ENCODE results near the gene SRSF9. TPM values are rescaled to one million over a fixed set of nuclear protein-coding genes. Genes with fewer than 3 reads are reported as not detected.

Gene SRSF9
- total and polyA plus RNA-seq, 9 donors = 71.6 to 123 (median 102) TPM

DNA sequence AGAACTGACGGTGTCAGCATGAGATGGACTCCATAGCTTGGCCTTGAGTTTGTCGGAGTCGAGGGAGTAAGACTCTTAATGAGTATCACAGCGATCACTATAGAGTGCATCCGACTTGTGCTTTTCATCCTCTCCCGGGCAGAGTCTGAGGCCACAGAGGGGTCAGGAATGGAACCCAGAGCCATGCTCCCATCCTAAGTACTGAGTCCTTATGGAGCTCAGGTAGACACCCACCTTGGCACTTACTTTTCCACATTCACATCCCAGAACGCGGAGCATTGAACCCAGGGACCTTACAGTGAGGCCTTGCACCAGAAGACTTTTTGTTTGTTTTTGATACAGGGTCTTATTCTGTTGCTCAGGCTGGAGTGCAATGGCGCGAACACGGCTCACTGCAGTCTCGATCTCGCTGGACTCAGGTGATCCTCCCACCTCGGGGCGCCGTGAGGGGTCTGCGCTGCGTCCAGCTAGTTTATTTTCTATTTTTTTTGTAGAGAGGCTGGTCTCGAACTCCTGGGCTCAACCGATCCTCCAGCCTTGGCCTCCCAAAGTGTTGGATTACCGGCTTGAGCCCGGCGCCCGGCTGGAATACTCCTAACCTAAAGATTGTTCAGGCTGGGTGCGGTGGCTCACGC is 719 bp upstream of the SRSF9 start:
- WGBS (ENCODE audit: insufficient coverage) = 53% methylated on average over 15 of the region's 26 CpGs
- H3K36me3 ChIP-seq (ENCODE audit: control insufficient read depth, insufficient read depth, low read length) = peaks cover 13% of the 10 kb centered on the region
- H3K9me3 ChIP-seq (replicated peaks; ENCODE audit: control insufficient read depth, low read depth, low read length) = no peaks in the 10 kb centered on the region
- peak overlapping the region; percentile 80 for H3K4me3 ChIP-seq (ENCODE audit: low read length)
- DNase-seq = no peak
- peaks cover 19% of the 10 kb centered on the region for H3K4me1 ChIP-seq (ENCODE audit: control insufficient read depth, insufficient read depth, low read length)
- H3K27ac ChIP-seq (ENCODE audit: low read length) = peak overlapping the region; percentile 74
- H3K27me3 ChIP-seq (ENCODE audit: control insufficient read depth, insufficient read depth, low read length) = no peaks in the 10 kb centered on the region

DNA sequence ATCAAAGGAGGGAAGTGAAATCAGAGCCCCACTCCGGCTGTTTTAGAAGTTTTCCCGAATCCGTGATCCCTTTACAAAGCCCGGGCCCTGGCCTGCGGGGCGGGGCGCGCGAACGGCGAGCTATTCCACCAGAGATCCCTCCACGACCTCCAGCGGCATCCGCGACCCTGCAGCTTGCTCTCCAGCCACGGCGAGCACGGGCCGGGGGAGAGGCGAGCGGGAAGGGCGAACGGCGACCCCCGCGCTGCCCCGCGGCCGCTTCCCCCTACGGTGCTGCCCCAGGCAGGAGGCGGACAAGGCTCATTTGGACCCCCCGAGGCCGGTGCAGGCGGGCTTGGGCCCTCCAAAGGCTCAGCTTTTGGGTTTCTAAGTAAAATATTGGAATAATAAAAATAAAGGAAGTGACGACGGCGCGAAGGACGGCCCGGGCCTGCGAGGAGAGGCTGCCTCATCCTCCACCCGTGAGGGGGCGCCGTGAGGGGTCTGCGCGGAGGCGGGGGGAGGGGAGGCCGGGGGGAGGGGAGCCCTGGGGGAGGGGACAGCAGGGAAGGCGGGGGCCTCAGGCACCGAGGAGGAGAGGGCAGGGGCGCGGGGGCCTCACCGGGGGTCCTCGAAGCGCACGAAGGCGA is 613 bp downstream of the SRSF9 start:
- Histone ChIP-seq H3K4me1 (ENCODE audit: control insufficient read depth, insufficient read depth, low read length) (peaks cover 19% of the 10 kb centered on the region), H3K27ac (ENCODE audit: low read length) (peak overlapping the region; percentile 95), H3K9me3 (replicated peaks; ENCODE audit: control insufficient read depth, low read depth, low read length) (no peaks in the 10 kb centered on the region), H3K36me3 (ENCODE audit: control insufficient read depth, insufficient read depth, low read length) (peaks cover 26% of the 10 kb centered on the region), H3K4me3 (ENCODE audit: low read length) (peak overlapping the region; percentile 80), H3K27me3 (ENCODE audit: control insufficient read depth, insufficient read depth, low read length) (no peaks in the 10 kb centered on the region)
- WGBS (ENCODE audit: insufficient coverage) = under 1% methylated on average over 43 of the region's 57 CpGs
- DNase-seq = peak; percentile 76

- no peaks in the 10 kb centered on the region for H3K27me3 ChIP-seq (ENCODE audit: control insufficient read depth, insufficient read depth, low read length)
- no peaks in the 10 kb centered on the region for H3K9me3 ChIP-seq (replicated peaks; ENCODE audit: control insufficient read depth, low read depth, low read length)
- H3K36me3 ChIP-seq (ENCODE audit: control insufficient read depth, insufficient read depth, low read length) = peaks cover 32% of the 10 kb centered on the region
- H3K4me3 ChIP-seq (ENCODE audit: low read length) = peak overlapping the region; percentile 80
- peak; percentile 62 for DNase-seq
- H3K27ac ChIP-seq (ENCODE audit: low read length) = peak overlapping the region; percentile 95
- H3K4me1 ChIP-seq (ENCODE audit: control insufficient read depth, insufficient read depth, low read length) = peaks cover 19% of the 10 kb centered on the region
- 0% methylated on average over 11 of the region's 23 CpGs for WGBS (ENCODE audit: insufficient coverage)
Measured at GRCh38 chr12:120468325-120468820, 1.2 kb downstream of the SRSF9 start.

DNA sequence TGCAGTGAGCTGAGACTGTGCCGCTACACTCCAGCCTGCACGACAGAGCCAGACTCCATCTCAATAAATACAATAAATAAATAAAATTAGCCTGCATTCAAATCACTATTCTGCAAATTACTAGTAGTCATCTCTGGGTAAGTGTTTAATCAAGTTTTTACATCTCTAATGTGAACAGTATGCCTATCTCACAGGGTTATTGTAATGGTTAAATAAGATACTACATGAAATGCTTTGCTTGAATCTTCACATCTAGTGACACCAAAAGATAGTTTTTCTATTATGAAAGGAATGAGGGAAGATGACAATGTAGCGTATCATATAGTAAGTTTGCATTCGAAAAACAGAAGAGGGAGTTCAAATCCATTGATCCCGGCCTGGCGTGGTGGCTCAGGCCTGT is 2.1 kb downstream of the SRSF9 start:
- H3K9me3 ChIP-seq (replicated peaks; ENCODE audit: control insufficient read depth, low read depth, low read length) = no peaks in the 10 kb centered on the region
- no peak overlapping the region for H3K4me3 ChIP-seq (ENCODE audit: low read length)
- no peaks in the 10 kb centered on the region for H3K27me3 ChIP-seq (ENCODE audit: control insufficient read depth, insufficient read depth, low read length)
- 81% methylated on average over 4 of the region's 6 CpGs for WGBS (ENCODE audit: insufficient coverage)
- H3K36me3 ChIP-seq (ENCODE audit: control insufficient read depth, insufficient read depth, low read length) = peaks cover 41% of the 10 kb centered on the region
- no peak for DNase-seq
- no peak overlapping the region for H3K27ac ChIP-seq (ENCODE audit: low read length)
- peaks cover 19% of the 10 kb centered on the region for H3K4me1 ChIP-seq (ENCODE audit: control insufficient read depth, insufficient read depth, low read length)

- Histone ChIP-seq H3K36me3 (ENCODE audit: control insufficient read depth, insufficient read depth, low read length) (peaks cover 43% of the 10 kb centered on the region), H3K4me3 (ENCODE audit: low read length) (no peak overlapping the region), H3K9me3 (replicated peaks; ENCODE audit: control insufficient read depth, low read depth, low read length) (no peaks in the 10 kb centered on the region), H3K27ac (ENCODE audit: low read length) (no peak overlapping the region), H3K4me1 (ENCODE audit: control insufficient read depth, insufficient read depth, low read length) (peaks cover 19% of the 10 kb centered on the region), H3K27me3 (ENCODE audit: control insufficient read depth, insufficient read depth, low read length) (no peaks in the 10 kb centered on the region)
- 79% methylated on average over 2 of the region's 8 CpGs for WGBS (ENCODE audit: insufficient coverage)
- peak; percentile 33 for DNase-seq
Measured at GRCh38 chr12:120466560-120467315, 2.8 kb downstream of the SRSF9 start.

- H3K4me1 ChIP-seq (ENCODE audit: control insufficient read depth, insufficient read depth, low read length) = peaks cover 19% of the 10 kb centered on the region
- WGBS (ENCODE audit: insufficient coverage) = no CpG with 5 or more reads among the region's 5 CpGs
- DNase-seq = no peak
- H3K4me3 ChIP-seq (ENCODE audit: low read length) = no peak overlapping the region
- no peaks in the 10 kb centered on the region for H3K27me3 ChIP-seq (ENCODE audit: control insufficient read depth, insufficient read depth, low read length)
- no peaks in the 10 kb centered on the region for H3K9me3 ChIP-seq (replicated peaks; ENCODE audit: control insufficient read depth, low read depth, low read length)
- H3K27ac ChIP-seq (ENCODE audit: low read length) = no peak overlapping the region
- H3K36me3 ChIP-seq (ENCODE audit: control insufficient read depth, insufficient read depth, low read length) = peaks cover 51% of the 10 kb centered on the region
Measured at GRCh38 chr12:120465756-120466155, 3.8 kb downstream of the SRSF9 start.

DNA sequence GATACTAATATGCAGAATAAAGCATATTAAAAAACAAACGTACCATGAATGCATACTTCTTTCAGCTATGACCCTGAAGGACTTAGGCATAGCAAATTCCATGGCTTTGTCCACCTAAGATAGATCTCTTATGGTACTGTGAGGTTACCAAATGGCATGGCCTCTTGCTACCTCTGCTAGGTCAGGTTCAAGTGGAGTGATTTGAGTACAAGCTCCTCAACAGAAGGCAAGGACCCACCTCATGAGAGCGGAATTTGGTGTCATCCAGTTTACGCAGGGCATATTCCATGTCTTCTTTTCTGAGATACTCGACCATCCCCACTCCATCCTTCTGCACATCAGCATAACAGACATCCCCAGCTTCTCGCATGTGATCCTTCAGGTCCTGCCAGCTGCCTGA is 5.8 kb downstream of the SRSF9 start:
- Histone ChIP-seq H3K27me3 (ENCODE audit: control insufficient read depth, insufficient read depth, low read length) (no peaks in the 10 kb centered on the region), H3K4me3 (ENCODE audit: low read length) (no peak overlapping the region), H3K9me3 (replicated peaks; ENCODE audit: control insufficient read depth, low read depth, low read length) (no peaks in the 10 kb centered on the region), H3K4me1 (ENCODE audit: control insufficient read depth, insufficient read depth, low read length) (peaks cover 13% of the 10 kb centered on the region), H3K27ac (ENCODE audit: low read length) (no peak overlapping the region), H3K36me3 (ENCODE audit: control insufficient read depth, insufficient read depth, low read length) (peaks cover 67% of the 10 kb centered on the region)
- no peak for DNase-seq
- 88% methylated on average over 4 of the region's 5 CpGs for WGBS (ENCODE audit: insufficient coverage)

GRCh38 chr12:120462099-120462640 is 7.4 kb downstream of the SRSF9 start:
- Histone ChIP-seq H3K27ac (ENCODE audit: low read length) (no peak overlapping the region), H3K4me1 (ENCODE audit: control insufficient read depth, insufficient read depth, low read length) (peaks cover 3% of the 10 kb centered on the region), H3K27me3 (ENCODE audit: control insufficient read depth, insufficient read depth, low read length) (no peaks in the 10 kb centered on the region), H3K36me3 (ENCODE audit: control insufficient read depth, insufficient read depth, low read length) (peaks cover 80% of the 10 kb centered on the region), H3K9me3 (replicated peaks; ENCODE audit: control insufficient read depth, low read depth, low read length) (no peaks in the 10 kb centered on the region), H3K4me3 (ENCODE audit: low read length) (no peak overlapping the region)
- DNase-seq = no peak
- 13% methylated on average over 1 of the region's 3 CpGs for WGBS (ENCODE audit: insufficient coverage)

- no peaks in the 10 kb centered on the region for H3K27me3 ChIP-seq (ENCODE audit: control insufficient read depth, insufficient read depth, low read length)
- H3K4me3 ChIP-seq (ENCODE audit: low read length) = no peak overlapping the region
- WGBS (ENCODE audit: insufficient coverage) = 91% methylated on average over 2 of the region's 3 CpGs
- no peak overlapping the region for H3K27ac ChIP-seq (ENCODE audit: low read length)
- H3K9me3 ChIP-seq (replicated peaks; ENCODE audit: control insufficient read depth, low read depth, low read length) = no peaks in the 10 kb centered on the region
- no peaks in the 10 kb centered on the region for H3K4me1 ChIP-seq (ENCODE audit: control insufficient read depth, insufficient read depth, low read length)
- DNase-seq = no peak
- H3K36me3 ChIP-seq (ENCODE audit: control insufficient read depth, insufficient read depth, low read length) = peaks cover 78% of the 10 kb centered on the region
Measured at GRCh38 chr12:120460157-120460556, 9.4 kb downstream of the SRSF9 start.

DNA sequence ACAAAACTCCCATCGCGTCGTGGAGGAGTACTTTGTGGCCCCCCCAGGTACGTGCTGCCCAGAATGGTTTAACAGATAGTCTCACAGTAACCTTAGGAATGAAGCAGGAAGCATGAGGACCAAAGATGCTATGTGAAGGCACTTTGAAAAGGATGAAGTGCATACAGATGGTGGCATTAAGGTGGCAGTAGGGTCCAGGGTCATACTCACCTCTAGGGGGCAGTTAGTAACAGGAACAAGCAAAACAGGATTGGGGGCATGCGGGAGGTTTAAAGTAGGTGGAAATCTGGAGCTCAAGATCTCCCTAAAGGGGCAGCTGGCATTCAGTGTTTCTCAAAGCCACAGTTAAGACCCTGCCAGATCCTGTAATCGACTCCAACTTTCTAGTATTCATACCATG is 12.4 kb downstream of the SRSF9 start:
- no peak overlapping the region for H3K27ac ChIP-seq (ENCODE audit: low read length)
- WGBS (ENCODE audit: insufficient coverage) = 63% methylated on average over 4 of the region's 6 CpGs
- no peaks in the 10 kb centered on the region for H3K27me3 ChIP-seq (ENCODE audit: control insufficient read depth, insufficient read depth, low read length)
- no peak overlapping the region for H3K4me3 ChIP-seq (ENCODE audit: low read length)
- DNase-seq = no peak
- H3K36me3 ChIP-seq (ENCODE audit: control insufficient read depth, insufficient read depth, low read length) = peaks cover 59% of the 10 kb centered on the region
- H3K9me3 ChIP-seq (replicated peaks; ENCODE audit: control insufficient read depth, low read depth, low read length) = no peaks in the 10 kb centered on the region
- no peaks in the 10 kb centered on the region for H3K4me1 ChIP-seq (ENCODE audit: control insufficient read depth, insufficient read depth, low read length)

All from muscle of leg (tissue), 11 donors.